HG03280 (cell line): ENCODE data around the gene SETD6.

Experiments used
- ATAC-seq: cut with Tn5 transposase; IDR thresholded peaks from one replicate; pipeline ENCODE4 v1.9.1; 2021; ENCODE audit warnings: mild to moderate bottlenecking, moderate library complexity; ENCODE audit not compliant: unreplicated experiment

SETD6 gene

GRCh38 chr16:58507963-58508670 is 7.2 kb upstream of the SETD6 start:
- no peak for ATAC-seq

DNA sequence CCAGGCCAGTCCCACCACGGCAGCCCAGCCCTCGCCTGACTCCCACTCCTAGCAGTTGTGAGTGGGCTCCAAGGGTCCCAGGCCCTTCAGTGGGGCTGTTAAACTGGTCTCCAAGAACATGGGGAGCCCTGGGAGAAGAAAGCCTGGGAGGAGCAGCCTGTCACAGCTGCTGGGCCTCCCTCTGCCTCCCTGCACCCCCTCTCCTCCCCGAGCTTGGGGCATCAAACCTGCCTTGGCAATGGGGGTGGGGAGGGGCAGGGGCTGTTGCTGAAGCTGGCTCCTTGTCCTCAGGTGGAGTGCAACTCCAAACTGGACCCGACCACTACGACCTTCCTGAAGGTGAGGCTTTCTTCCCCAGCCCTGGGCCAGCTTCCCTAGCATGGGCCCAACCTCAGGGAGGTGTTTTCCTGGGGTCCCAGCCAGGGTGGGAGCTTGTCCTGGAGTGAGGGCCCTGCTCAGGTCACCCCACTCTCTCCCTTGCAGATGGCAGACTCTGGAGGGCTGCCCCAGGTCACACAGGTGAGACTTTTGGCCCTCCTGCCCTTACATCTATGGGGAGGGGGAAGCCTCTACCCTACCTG is 6.6 kb upstream of the SETD6 start:
- no peak for ATAC-seq

- no peak for ATAC-seq
Measured at GRCh38 chr16:58509256-58510096, 5.8 kb upstream of the SETD6 start.

GRCh38 chr16:58510097-58510775 is 5.1 kb upstream of the SETD6 start:
- no peak for ATAC-seq

DNA sequence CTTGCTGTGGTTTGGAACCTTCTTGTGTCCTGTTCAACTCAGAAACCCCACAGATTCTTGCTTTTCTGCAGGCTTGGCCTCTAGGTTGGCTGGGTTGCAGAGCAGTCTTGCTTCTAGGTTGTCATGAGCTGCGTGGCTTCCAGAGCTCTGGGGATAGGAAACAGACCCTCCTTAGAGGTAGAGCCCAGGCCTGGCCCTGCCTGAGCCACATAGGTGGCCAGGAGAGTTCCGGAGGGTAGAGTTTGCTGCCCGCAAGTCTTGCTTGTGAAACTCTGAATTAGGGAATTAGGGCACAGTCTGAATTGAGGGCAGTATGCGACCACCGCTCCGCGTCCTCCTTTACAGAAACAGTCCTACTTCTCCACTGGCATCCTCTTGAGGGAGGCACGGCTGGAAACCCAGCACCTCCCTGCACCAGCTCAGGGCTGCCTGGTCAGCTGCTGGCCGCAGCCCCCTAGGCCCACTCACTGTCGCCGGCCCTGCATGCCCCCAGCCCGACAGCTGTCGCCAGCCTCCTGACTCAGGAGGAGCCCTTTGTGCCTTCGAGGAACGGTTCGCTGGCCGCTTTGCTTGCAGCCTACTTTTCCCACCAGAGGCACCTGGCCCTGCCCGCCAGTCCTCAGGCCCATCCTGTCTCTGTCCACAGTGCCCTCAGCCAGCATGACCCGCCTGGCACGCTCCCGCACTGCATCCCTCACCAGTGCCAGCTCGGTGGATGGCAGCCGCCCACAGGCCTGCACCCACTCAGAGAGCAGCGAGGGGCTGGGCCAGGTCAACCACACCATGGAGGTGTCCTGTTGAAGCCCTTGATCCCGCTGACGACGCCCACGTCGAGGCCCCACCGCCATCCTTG is 4.3 kb upstream of the SETD6 start:
- ATAC-seq: no peak

DNA sequence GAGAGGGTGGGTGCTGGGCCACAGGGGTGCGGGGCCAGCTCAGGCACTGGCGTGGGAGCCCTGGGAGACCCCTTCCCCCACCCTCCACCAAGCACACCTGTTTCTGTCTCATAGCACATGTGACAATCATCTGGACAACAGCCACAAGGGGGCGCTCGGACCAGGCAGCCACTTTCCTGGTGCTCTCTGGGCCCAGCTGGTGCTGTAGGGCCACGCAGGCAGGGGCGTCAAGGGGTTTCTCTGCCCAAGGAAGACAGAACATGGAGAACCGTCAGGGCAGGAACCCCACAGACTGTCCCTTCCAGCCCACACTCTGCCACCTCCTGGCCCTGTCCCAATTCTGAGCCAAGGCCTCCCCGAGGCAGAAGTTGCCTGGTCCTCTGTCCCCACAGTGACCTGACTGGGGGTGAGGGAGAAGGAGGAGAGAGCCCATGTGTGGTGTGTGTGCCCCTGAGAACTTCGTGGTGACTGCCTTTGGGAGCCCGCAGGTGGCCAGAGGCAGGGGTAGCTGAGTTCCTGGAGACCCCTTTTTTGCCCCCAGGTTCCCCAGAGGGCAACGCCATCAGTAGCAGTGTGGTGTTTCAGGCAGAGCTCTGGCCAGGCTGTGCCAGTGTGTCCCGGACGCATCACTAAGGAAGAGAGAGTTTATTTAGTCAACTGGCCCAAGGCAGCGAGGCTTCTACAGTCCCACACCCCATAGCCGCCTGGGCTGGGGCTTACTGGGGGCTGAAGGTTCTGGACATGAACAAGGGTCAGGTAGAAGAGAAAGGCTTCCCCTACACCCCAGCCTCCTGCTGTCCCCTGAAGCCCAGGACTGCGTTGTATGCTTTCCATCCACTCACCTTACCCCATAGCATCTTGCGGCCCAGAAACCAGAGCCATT is 3.1 kb upstream of the SETD6 start:
- no peak for ATAC-seq

DNA sequence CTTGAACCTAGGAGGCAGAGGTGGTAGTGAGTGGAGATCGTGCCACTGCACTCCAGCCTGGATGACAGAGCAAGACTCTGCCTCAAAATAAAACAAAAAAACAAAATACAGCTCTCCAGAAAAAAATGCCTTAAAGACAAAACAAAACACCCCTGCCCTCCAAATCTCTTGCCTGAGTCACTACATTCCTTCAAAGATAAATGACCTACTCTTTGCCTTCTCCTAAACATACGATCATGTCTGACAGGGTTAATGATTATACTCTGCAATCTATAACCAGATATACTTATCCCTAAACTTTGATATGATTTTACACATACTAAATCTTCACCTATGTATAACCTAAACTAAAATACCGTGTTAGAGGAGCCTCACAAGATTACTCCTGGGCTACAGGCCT is 1.4 kb upstream of the SETD6 start:
- ATAC-seq: no peak

GRCh38 chr16:58515871-58516767 is 802 bp downstream of the SETD6 start:
- peak; percentile 28 for ATAC-seq

DNA sequence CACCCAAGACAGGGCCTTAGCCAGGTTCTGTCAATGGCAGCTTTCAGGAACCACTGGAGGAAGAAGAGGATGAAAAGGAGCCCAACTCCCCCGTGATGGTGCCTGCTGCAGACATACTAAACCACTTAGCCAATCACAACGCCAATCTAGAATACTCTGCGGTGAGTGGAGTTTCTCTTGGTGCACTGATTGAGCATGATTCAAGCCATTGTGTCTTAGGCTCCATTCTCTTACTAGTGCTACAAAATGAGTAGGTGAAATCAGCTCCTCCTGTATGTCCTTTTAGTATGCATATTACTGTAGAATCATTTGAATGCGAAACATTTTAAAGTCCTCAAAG is 1.4 kb downstream of the SETD6 start:
- ATAC-seq: no peak

- ATAC-seq: peak; percentile 32
Measured at GRCh38 chr16:58518083-58518979, 3.0 kb downstream of the SETD6 start.

- no peak for ATAC-seq
Measured at GRCh38 chr16:58518980-58519368, 3.7 kb downstream of the SETD6 start.

DNA sequence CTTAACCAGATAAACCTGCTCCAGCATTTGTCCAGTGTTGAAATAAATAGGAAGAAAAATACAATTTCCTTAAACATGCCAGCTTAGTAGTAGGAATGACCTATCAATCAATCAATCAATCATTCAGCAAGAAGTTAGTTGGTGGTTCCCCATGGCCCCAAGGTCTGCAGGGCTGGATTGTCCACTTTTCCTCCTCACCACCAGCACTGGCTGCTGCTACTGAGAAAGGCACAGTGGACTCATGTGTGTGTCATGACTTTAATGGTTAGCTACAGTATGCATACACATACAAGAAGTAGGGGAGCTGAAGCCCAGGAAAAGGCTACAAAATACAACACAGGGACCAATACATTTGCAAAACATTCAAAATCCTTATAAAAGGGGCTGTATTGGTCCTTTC is 4.4 kb downstream of the SETD6 start:
- ATAC-seq: no peak

- ATAC-seq: no peak
Measured at GRCh38 chr16:58530179-58530578, 14.9 kb downstream of the SETD6 start.

GRCh38 chr16:58532414-58532813 is 17.1 kb downstream of the SETD6 start:
- no peak for ATAC-seq

DNA sequence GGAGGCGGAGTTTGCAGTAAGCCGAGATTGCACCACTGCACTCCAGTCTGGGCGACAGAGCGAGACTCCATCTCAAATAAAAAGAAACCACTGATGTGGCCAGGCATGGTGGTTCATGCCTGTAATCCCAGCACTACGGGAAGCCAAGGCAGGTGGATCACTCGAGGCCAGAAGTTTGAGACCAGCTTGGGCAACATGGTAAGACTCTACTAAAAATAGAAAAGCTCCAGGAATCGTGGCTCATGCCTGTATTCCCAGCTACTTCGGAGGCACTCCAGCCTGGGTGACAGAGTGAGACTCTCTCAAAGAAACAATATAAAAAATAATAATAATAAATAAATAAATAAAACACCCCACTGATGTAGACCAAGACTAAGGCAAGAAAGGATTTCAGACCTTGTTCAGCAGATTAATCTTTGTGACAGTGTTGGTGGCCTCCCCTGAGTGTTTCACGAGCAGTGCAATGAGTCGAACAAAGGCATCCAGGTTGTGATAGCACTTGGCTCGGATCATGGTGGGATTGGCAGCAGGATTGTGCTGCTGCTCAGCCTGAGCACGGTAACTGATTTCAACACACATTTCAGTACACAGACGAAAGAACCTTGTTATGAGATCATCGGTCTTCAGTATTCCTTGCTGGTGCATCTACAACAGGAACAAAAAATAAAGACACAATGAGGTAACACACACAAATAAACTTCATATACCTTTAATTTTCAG is 18.6 kb downstream of the SETD6 start:
- ATAC-seq: no peak

- no peak for ATAC-seq
Measured at GRCh38 chr16:58535100-58535499, 19.8 kb downstream of the SETD6 start.

GRCh38 chr16:58536278-58536677 is 21.0 kb downstream of the SETD6 start:
- no peak for ATAC-seq
